Keratinocyte (primary cell): ENCODE data around the gene PAMR1. TPM values are rescaled to one million over a fixed set of nuclear protein-coding genes. Genes with fewer than 3 reads are reported as not detected.

Experiments used
- DNase-seq: peaks from one replicate; pipeline ENCODE4 v3.0.0-alpha.2; 2011; ENCODE audit warnings: low read depth, missing footprints, low spot score
- FAIRE-seq: peaks from 2 replicates; lab custom pipeline; 2011; peaks lifted over from hg19 to GRCh38; lab: Jason Lieb, UNC
- H2AFZ ChIP-seq: 2 replicates; pipeline ENCODE4 v1.6.0; 2012; ENCODE audit warnings: low read length, control low read depth, inconsistent platforms; ENCODE audit not compliant: control insufficient read depth
- H3K27ac ChIP-seq: 2 replicates; pipeline ENCODE4 v1.5.1; 2011; ENCODE audit warnings: low read length; ENCODE audit not compliant: control insufficient read depth, insufficient read depth
- H3K27me3 ChIP-seq: 3 replicates; pipeline ENCODE4 v1.6.0; 2011; ENCODE audit warnings: low read length; ENCODE audit not compliant: control insufficient read depth, insufficient read depth; ENCODE audit errors: extremely low read depth
- H3K36me3 ChIP-seq, 2 experiments: 2 replicates in 1 of 2; 3 replicates in 1 of 2; pipeline ENCODE4 v1.5.1; 2011; ENCODE audit warnings: low read length in 2 of 2, mild to moderate bottlenecking in 1 of 2; ENCODE audit not compliant: control insufficient read depth in 2 of 2, insufficient read depth in 2 of 2; ENCODE audit errors: extremely low read depth in 1 of 2
- H3K4me1 ChIP-seq: 3 replicates; pipeline ENCODE4 v1.5.1; 2011; ENCODE audit warnings: low read length; ENCODE audit not compliant: control insufficient read depth, insufficient read depth; ENCODE audit errors: extremely low read depth
- H3K4me2 ChIP-seq: 3 replicates; pipeline ENCODE4 v1.6.0; 2011; ENCODE audit warnings: low read depth, low read length; ENCODE audit not compliant: control insufficient read depth, insufficient read depth; ENCODE audit errors: extremely low read depth
- H3K4me3 ChIP-seq, 3 experiments: fragments of 200-600 bp in 1 of 3; sonication (generic) in 1 of 3; 2 replicates in 2 of 3; 3 replicates in 1 of 3; pipeline ENCODE4 v1.5.1; 2011 to 2016; ENCODE audit warnings: low read length in 3 of 3, mild to moderate bottlenecking in 3 of 3, control low read depth in 2 of 3, inconsistent platforms in 1 of 3, low read depth in 1 of 3, mixed read lengths in 1 of 3, mixed run types in 1 of 3, moderate library complexity in 1 of 3; ENCODE audit not compliant: control insufficient read depth in 2 of 3, insufficient read depth in 2 of 3; ENCODE audit errors: extremely low read depth in 1 of 3
- H3K79me2 ChIP-seq: 2 replicates; pipeline ENCODE4 v1.6.0; 2012; ENCODE audit warnings: low read length; ENCODE audit not compliant: control insufficient read depth, insufficient read depth
- H3K9ac ChIP-seq: 3 replicates; pipeline ENCODE4 v1.6.0; 2011; ENCODE audit warnings: low read length; ENCODE audit not compliant: control insufficient read depth, insufficient read depth; ENCODE audit errors: extremely low read depth
- H3K9me1 ChIP-seq: 3 replicates; pipeline ENCODE4 v1.6.0; 2011; ENCODE audit warnings: low read length; ENCODE audit not compliant: control insufficient read depth, insufficient read depth; ENCODE audit errors: extremely low read depth
- H3K9me3 ChIP-seq: 2 replicates; pipeline ENCODE4 v1.5.1; 2012; ENCODE audit warnings: low read depth, low read length; ENCODE audit not compliant: control insufficient read depth
- H4K20me1 ChIP-seq: 3 replicates; pipeline ENCODE4 v1.6.0; 2011; ENCODE audit warnings: low read length; ENCODE audit not compliant: control insufficient read depth, insufficient read depth; ENCODE audit errors: extremely low read depth
- CTCF ChIP-seq, 3 experiments: IDR thresholded peaks in 1 of 3; conservative IDR thresholded peaks in 1 of 3; optimal IDR thresholded peaks in 1 of 3; 2 replicates in 2 of 3; 3 replicates in 1 of 3; pipeline versions ENCODE3 to v1.5.1; 2011; ENCODE audit warnings: low read length in 3 of 3, mild to moderate bottlenecking in 3 of 3, moderate library complexity in 2 of 3, control low read depth in 1 of 3, inconsistent platforms in 1 of 3; ENCODE audit not compliant: insufficient read depth in 2 of 3; ENCODE audit errors: extremely low read depth in 1 of 3
- EZH2 ChIP-seq: IDR thresholded peaks from one replicate; pipeline ENCODE4 v1.6.1; 2012; ENCODE audit warnings: inconsistent platforms, mild to moderate bottlenecking, low read length, moderate library complexity
- dilution Hi-C: fragments of 300-500 bp; cut with MboI; formaldehyde crosslinking; loops from one replicate; pipeline ENCODE4 v1.7.0; 2020; ENCODE audit warnings: low sequenced_read_pairs; ENCODE audit not compliant: extremely low pct_ligation_motif_present
- polyA plus RNA-seq, 5 experiments: library from polyadenylated mRNA; depleted of rRNA in 3 of 5; stranded (reverse) in 3 of 5; stranded (forward) in 1 of 5; unstranded in 1 of 5; fragments of >200 nt; gene quantifications; 1 replicate in 1 of 5; 2 replicates in 3 of 5; 3 replicates in 1 of 5; pipeline versions ENCODE4 v1.2.1 to v1.2.3, GENCODE V29; 2011 to 2012; ENCODE audit warnings: missing spikeins in 2 of 5, low read depth in 1 of 5, low replicate concordance in 1 of 5

The PAMR1 gene
- polyA plus RNA-seq, 1 donor (not counting 4 experiments of a cell fraction or from before 2014, with no cell fraction given) = 4.1 TPM

GRCh38 chr11:35393098-35393497 lies 132.3 kb downstream of the PAMR1 start:
- H4K20me1 ChIP-seq = no peaks in the 10 kb centered on the region
- no peak overlapping the region for H3K9ac ChIP-seq
- dilution Hi-C loops = no loop called here
- peaks cover 27% of the 10 kb centered on the region for H3K27me3 ChIP-seq
- H3K4me3 ChIP-seq = no peak overlapping the region
- no peaks in the 10 kb centered on the region for H3K36me3 ChIP-seq
- no peaks in the 10 kb centered on the region for H3K79me2 ChIP-seq
- H3K27ac ChIP-seq = no peak overlapping the region
- H2AFZ ChIP-seq = no peak overlapping the region
- DNase-seq (no peak), FAIRE-seq (no peak)
- peaks cover 15% of the 10 kb centered on the region for H3K4me1 ChIP-seq
- H3K9me3 ChIP-seq = no peaks in the 10 kb centered on the region
- H3K9me1 ChIP-seq = no peaks in the 10 kb centered on the region
- TF ChIP-seq CTCF (optimal IDR thresholded peaks at IDR 0.05 in 1 of 3, IDR thresholded peaks at IDR 0.05 in 1 of 3, conservative IDR thresholded peaks at IDR 0.05 in 1 of 3; ENCODE audit: extremely low read depth in 1 of 3, insufficient read depth in 2 of 3, low read length in 3 of 3) (no peak), EZH2 (no peak)
- H3K4me2 ChIP-seq = no peak overlapping the region

GRCh38 chr11:35391922-35392688 lies 133.3 kb downstream of the PAMR1 start:
- Histone ChIP-seq H3K79me2 (no peaks in the 10 kb centered on the region), H3K9ac (no peak overlapping the region), H3K27me3 (peaks cover 27% of the 10 kb centered on the region), H3K4me2 (peak overlapping the region; percentile 54), H4K20me1 (no peaks in the 10 kb centered on the region), H3K36me3 (no peaks in the 10 kb centered on the region), H3K4me3 (no peak overlapping the region), H2AFZ (no peak overlapping the region), H3K4me1 (peaks cover 15% of the 10 kb centered on the region), H3K9me3 (no peaks in the 10 kb centered on the region), H3K27ac (no peak overlapping the region), H3K9me1 (no peaks in the 10 kb centered on the region)
- DNase-seq (peak; percentile 2), FAIRE-seq (no peak)
- TF ChIP-seq EZH2 (no peak), CTCF (optimal IDR thresholded peaks at IDR 0.05 in 1 of 3, IDR thresholded peaks at IDR 0.05 in 1 of 3, conservative IDR thresholded peaks at IDR 0.05 in 1 of 3; ENCODE audit: extremely low read depth in 1 of 3, insufficient read depth in 2 of 3, low read length in 3 of 3) (peak; percentile 78 to 96 (median 92))
- dilution Hi-C loops = no loop called here
